ENCODE results near the gene MUC7. TPM values are rescaled to one million over a fixed set of nuclear protein-coding genes. Genes with fewer than 3 reads are reported as not detected.

MUC7 gene
- total RNA-seq, 1 experiment from 2014 or later = 0.25 TPM

Other genes with a start within 250 kb of the MUC7 start
- not detected in 2 replicates for gene FDCSP, start 246.1 kb upstream of the MUC7 start, total RNA-seq (2014; rRNA removed; shearing (Covaris generic))
- gene CSN3, start 229.6 kb upstream of the MUC7 start, total RNA-seq (2014; rRNA removed; shearing (Covaris generic)) = not detected in 2 replicates
- not detected in 2 replicates for gene CABS1, start 137.2 kb upstream of the MUC7 start, total RNA-seq (2014; rRNA removed; shearing (Covaris generic))
- not detected in 2 replicates for gene SMR3A, start 111.4 kb upstream of the MUC7 start, total RNA-seq (2014; rRNA removed; shearing (Covaris generic))
- not detected in 2 replicates for gene SMR3B, start 89.1 kb upstream of the MUC7 start, total RNA-seq (2014; rRNA removed; shearing (Covaris generic))
- not detected in 2 replicates for gene OPRPN, start 74.3 kb upstream of the MUC7 start, total RNA-seq (2014; rRNA removed; shearing (Covaris generic))
- 1.8 and 4.2 TPM in 2 replicates for gene AMTN, start 46.4 kb downstream of the MUC7 start, total RNA-seq (2014; rRNA removed; shearing (Covaris generic))
- gene AMBN, start 120.1 kb downstream of the MUC7 start, total RNA-seq (2014; rRNA removed; shearing (Covaris generic)) = not detected in 2 replicates
- gene ENAM, start 156.5 kb downstream of the MUC7 start, total RNA-seq (2014; rRNA removed; shearing (Covaris generic)) = not detected in 2 replicates
- 0.12 and 0.91 TPM in 2 replicates for gene JCHAIN, start 194.3 kb downstream of the MUC7 start, total RNA-seq (2014; rRNA removed; shearing (Covaris generic))
- 10.1 and 16.2 TPM in 2 replicates for gene UTP3, start 216.3 kb downstream of the MUC7 start, total RNA-seq (2014; rRNA removed; shearing (Covaris generic))
- gene RUFY3, start 249.8 kb downstream of the MUC7 start, total RNA-seq (2014; rRNA removed; shearing (Covaris generic)) = 6.9 and 12.9 TPM in 2 replicates